GM13976 (cell line): ENCODE data around the gene BACH2.

Source experiments
- DNase-seq: peaks from one replicate; pipeline ENCODE4 v3.0.0; 2012; ENCODE audit warnings: low spot score
- in situ Hi-C: fragments of 300-500 bp; cut with MboI; formaldehyde crosslinking; loops from one replicate; pipeline ENCODE4 v1.12.0; 2022; ENCODE audit warnings: low sequenced_read_pairs, mixed read lengths, inconsistent platforms; ENCODE audit not compliant: unreplicated experiment
- TF ChIP-seq, protein P1 (sequence below): IDR thresholded peaks from 2 replicates; pipeline ENCODE4 v1.5.1; 2012; ENCODE audit warnings: borderline replicate concordance, mild to moderate bottlenecking; ENCODE audit not compliant: insufficient read depth; ENCODE audit errors: extremely low read depth, missing control alignments, control extremely low read depth

The BACH2 gene

DNA sequence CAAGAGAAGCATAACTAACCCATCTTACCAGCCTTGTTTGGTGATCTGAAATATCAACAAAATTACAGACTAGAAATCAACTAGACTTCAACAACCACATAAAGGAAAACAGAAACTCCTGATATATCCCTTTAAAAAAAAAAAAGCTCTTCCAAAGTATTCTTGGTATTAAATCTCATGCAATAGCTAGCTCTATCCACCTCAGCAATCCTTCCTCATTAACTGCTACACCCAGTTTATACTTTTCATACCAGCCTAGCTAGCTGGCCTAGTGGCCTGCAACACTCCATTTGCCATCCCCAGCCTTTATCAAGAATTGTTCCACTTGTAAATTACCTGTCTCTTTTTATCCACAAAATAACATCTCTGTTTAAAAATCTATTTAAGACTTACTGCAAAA, 69.0 kb downstream of the BACH2 start:
- no peak for DNase-seq
- TF ChIP-seq, protein P1, sequence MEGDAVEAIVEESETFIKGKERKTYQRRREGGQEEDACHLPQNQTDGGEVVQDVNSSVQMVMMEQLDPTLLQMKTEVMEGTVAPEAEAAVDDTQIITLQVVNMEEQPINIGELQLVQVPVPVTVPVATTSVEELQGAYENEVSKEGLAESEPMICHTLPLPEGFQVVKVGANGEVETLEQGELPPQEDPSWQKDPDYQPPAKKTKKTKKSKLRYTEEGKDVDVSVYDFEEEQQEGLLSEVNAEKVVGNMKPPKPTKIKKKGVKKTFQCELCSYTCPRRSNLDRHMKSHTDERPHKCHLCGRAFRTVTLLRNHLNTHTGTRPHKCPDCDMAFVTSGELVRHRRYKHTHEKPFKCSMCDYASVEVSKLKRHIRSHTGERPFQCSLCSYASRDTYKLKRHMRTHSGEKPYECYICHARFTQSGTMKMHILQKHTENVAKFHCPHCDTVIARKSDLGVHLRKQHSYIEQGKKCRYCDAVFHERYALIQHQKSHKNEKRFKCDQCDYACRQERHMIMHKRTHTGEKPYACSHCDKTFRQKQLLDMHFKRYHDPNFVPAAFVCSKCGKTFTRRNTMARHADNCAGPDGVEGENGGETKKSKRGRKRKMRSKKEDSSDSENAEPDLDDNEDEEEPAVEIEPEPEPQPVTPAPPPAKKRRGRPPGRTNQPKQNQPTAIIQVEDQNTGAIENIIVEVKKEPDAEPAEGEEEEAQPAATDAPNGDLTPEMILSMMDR: no peak
- in situ Hi-C loops: no loop called here

DNA sequence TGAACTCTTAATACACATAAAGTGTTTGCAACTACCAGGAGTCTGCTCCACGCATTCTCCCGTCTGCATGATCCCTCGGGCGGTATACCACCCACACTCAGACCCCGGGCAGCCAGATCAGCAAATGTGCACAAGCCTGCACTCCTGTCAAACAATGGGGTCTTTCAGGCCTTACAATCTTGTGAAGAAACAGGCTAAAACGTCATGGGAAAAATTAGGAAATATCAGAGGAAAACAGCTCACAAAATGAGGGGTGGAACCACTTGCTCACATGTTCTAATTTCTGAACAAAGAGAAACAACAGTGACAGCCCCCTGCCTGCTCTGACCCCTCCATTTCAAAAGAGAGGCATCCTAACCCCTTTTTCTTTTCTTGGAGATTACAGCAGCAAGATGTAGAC, 69.4 kb downstream of the BACH2 start:
- in situ Hi-C loops: no loop called here
- TF ChIP-seq, protein P1: no peak
- no peak for DNase-seq

DNA sequence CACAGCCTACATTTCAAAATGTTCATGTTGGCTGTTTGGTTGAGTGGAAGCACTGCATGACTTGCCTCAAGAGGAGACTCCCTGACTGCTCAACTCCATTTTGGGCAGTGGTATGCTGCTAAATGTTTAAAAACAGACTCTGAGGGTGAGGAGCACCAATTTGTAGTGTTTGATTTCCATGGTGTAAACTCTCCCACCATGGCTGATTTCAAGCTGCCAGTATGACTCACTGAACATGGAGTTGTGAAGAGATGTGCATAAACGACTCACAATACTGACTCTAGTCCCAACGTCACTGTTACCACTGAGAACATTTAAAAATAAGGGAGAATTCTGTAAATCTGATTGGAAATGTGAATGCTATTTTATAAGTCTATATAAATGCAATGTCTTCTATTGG, 70.4 kb downstream of the BACH2 start:
- in situ Hi-C loops: no loop called here
- no peak for DNase-seq
- TF ChIP-seq, protein P1: no peak

DNA sequence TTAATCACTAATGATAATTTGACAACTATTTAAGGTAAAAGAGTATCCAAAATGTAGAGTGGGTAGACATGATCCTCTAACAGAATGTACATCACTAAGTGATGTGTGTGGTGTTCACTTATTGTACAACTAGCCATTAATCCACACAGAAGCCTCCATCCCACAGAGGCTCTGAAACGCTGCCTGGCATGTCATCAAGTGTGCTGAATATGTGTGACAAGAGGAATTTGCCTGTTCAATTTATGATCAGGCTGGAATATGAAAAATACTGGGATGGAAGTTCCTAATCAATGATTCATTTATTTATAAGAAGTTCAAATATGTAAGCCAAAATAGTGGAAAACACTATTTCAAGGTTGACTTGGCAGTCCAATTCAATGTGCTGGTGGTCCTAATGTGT, 72.4 kb downstream of the BACH2 start:
- in situ Hi-C loops: no loop called here
- TF ChIP-seq, protein P1: no peak
- DNase-seq: no peak

DNA sequence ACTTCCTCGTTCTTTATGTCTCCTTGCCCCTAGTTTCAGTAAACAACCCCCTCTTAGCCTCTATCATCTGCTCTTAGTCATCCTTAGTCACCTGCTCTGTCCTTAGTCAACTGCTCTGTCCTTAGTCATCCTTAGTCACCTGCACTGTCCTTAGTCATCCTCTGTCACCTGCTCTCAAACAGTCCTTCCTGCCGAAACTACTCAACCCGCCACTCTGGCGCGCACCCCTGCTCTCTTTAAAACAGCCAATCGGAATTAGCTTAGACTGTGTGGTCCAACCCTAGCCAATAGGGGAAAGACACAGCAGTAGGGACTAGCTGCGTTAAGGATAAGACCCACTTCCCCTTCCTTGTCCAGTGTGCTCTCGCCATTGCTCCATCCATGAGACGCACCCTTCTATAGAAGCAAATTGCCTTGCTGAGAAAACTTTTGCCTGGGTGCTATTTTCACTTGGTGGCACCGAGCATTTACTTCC, 73.9 kb downstream of the BACH2 start:
- TF ChIP-seq, protein P1: no peak
- DNase-seq: no peak

DNA sequence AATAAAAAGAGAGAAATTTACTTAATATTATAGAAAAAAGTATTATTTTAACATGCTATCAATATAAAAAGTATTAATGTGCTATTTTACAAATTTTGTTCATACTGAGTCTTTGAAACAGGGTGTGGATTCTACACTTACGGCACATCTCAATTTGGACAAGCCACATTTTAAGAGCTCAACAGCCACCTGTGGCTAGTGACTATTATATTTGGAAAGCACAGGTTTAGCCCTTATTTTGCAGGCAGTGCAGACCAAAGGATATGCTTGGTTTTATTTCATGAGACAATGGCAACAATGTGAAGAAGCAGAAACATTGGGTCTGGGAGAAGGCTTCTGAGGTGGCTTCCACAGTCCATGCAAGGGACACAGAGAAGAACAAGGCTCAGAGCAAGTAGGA, 74.6 kb downstream of the BACH2 start:
- in situ Hi-C loops: no loop called here
- TF ChIP-seq, protein P1: no peak
- no peak for DNase-seq

More for the DNA sequence above, 73.9 kb downstream of the BACH2 start:
- in situ Hi-C loops: no loop called here

DNA sequence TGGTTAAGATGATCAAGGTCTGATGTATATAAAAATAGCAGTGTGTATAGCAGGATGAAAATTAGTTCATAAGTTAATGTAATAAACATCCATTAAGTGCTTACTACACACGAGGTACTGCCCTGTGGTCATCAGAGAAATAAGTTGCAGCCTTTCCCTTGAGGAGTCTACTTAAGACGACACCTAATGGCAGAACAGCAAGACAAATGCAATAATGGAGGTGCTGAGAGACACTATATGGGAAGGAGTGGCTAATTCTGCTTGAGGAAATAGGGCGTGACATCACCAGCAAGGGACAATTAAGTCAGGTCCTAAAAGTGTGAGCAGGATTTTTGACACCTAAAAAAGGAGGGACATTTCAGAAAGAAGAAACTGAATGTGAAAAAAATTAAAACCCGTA, 75.2 kb downstream of the BACH2 start:
- in situ Hi-C loops: no loop called here
- no peak for DNase-seq
- TF ChIP-seq, protein P1: no peak
